HFF-Myc (cell line): ENCODE measurements around the gene TMEM117.

Experiments
- DNase-seq: peaks from one replicate; pipeline ENCODE4 v3.0.0-alpha.2; 2011; ENCODE audit warnings: low read depth; ENCODE audit errors: extremely low read depth
- H3K4me3 ChIP-seq: replicated peaks from 2 replicates; pipeline ENCODE4 v1.5.1; 2011; ENCODE audit warnings: low read depth, mild to moderate bottlenecking, control low read depth, low read length
- TF ChIP-seq, protein P1 (sequence below): IDR thresholded peaks from 2 replicates; pipeline ENCODE4 v1.5.1; 2012; ENCODE audit warnings: mild to moderate bottlenecking, low read depth, low read length, control low read depth; ENCODE audit errors: missing control alignments

The TMEM117 gene

DNA sequence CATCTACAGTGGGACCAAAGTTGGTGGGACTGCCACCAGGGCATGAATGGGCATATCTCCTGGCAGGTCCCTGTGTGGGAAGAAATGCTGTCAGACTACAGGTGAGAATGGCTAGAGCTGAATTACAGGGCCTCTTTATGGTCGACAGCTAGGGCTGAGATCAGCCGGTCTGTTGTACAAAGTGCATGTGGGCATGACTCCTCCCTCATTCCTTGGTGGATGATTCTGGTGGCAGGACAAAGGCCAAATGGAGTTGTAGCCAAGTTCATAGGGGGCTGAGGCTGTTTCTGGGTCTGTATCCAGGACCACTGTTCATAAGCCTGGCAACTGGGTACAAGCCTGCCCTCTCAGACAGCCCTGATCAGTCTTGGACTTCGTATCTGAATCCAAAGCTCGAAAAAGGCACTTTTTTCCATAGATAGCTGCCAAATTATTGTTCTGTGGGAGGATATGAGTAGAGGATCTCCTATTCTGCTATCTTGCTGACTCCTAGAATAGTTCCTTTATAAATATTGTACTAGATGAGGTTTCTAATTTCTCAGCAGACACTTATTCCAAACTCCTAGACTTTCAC lies 460.8 kb downstream of the TMEM117 start:
- DNase-seq: no peak
- H3K4me3 ChIP-seq: no peak overlapping the region

DNA sequence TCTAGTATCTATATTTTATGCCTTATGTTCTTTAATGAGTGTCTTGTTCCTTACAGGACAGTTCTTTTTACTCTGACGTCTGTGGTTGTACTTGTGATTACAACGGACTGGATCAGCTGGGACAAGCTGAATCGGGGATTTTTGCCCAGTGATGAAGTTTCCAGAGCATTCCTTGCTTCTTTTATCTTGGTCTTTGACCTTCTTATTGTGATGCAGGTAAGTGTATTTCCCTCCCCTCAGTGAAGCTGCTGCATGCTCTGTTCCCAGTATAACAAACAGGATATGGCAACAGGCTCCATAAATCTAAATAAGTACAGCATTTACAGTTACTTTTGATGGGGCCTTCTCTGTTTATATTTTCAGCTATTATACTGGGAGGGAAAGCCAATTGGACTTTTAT lies 463.6 kb downstream of the TMEM117 start:
- TF ChIP-seq, protein P1, sequence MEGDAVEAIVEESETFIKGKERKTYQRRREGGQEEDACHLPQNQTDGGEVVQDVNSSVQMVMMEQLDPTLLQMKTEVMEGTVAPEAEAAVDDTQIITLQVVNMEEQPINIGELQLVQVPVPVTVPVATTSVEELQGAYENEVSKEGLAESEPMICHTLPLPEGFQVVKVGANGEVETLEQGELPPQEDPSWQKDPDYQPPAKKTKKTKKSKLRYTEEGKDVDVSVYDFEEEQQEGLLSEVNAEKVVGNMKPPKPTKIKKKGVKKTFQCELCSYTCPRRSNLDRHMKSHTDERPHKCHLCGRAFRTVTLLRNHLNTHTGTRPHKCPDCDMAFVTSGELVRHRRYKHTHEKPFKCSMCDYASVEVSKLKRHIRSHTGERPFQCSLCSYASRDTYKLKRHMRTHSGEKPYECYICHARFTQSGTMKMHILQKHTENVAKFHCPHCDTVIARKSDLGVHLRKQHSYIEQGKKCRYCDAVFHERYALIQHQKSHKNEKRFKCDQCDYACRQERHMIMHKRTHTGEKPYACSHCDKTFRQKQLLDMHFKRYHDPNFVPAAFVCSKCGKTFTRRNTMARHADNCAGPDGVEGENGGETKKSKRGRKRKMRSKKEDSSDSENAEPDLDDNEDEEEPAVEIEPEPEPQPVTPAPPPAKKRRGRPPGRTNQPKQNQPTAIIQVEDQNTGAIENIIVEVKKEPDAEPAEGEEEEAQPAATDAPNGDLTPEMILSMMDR: no peak
- no peak for DNase-seq
- no peak overlapping the region for H3K4me3 ChIP-seq

More for the DNA sequence above, 460.8 kb downstream of the TMEM117 start:
- TF ChIP-seq, protein P1: no peak

DNA sequence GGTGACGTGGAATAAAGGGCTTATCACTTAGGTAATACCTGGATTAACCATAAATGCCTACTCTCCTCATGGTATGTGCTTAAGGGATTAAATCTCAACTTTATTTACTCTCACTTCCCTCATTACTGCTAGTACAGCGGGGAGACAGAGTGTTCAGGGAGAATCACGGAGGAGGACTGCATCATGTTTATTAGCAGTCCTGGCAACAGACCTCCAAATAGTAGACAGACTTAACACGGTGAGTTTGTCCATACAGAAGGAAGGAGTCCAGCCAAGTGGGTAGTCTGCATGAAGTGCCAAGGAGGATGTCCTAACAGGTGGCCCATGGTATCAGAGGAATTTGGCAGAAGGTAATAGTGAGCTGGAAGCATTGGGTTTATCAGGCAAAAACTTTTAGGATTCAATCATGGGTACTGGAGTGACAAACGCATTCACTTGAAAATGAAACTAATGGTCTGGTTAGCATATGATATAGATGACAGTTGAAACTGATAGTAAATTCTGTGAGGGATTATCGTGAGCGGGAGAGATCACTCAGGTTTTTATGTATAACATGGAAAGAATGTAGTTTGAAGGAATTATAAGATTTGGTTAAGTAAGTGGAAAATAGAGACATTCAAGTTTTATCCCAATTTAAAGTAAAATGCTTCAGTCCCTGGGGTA lies 471.8 kb downstream of the TMEM117 start:
- H3K4me3 ChIP-seq: no peak overlapping the region
- no peak for DNase-seq
- TF ChIP-seq, protein P1: no peak

DNA sequence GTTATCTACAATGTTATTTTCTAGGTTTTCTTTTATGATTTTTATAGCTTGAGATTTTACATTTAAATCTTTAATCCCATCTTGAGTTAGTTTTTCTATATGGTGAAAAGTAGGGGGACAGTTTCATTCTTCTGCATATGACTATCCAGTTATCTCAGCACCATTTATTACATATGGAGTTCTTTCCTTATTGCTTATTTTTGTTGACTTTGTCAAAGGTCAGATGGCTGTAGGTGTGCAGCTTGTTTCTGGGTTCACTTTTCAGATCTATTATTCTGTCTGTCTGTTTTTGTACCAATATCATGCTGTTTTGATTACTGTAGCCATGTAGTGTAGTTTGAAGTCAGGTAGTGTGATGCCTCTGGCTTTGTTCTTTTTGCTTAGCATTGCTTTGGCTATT lies 477.3 kb downstream of the TMEM117 start:
- DNase-seq: no peak
- H3K4me3 ChIP-seq: no peak overlapping the region
- TF ChIP-seq, protein P1: no peak

DNA sequence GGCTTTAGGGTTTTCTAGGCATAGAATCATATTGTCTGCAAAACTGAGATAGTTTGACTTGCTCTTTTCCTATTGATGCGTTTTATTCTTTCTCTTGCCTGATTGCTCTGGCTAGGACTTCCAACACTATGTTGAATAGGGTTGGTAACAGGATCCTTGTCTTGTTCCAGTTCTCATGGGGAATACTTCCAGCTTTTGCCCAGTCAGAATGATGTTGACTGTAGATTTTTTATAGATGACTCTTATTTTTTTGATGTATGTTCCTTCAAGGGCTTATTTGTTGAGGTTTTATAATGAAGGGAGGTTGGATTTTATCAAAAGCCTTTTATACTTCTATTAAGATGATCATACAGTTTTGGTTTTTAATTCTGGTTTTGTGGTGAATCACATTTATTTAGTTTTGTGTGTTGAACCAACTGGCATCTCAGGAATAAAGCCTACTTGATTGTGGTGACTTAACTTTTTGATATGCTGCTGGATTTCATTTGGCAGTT lies 478.2 kb downstream of the TMEM117 start:
- TF ChIP-seq, protein P1: no peak

DNA sequence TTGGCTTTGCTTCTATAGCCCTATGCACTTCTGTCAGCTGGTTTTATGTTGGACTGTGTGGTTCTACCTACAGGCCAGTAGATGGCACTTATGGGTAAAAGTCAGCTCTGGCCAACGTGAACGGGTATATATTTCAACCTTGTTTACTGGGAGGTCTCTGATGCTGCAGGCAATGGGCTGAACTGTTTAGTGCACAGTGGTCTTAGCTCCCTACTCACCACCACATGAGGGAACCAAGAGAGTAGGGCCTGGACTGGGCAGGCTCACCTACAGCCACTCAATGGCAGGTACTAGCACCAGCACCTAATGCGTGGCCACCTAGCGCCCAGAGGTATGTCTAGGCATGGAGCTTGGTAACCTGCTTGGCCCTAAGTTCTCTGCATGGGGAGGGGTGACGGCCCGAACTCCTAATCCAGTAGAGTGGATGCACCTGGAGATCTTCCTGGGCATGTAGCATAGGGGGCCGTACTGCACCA lies 481.8 kb downstream of the TMEM117 start:
- DNase-seq: peak; percentile 10
- no peak overlapping the region for H3K4me3 ChIP-seq
- TF ChIP-seq, protein P1: peak; percentile 36

More for the DNA sequence above, 478.2 kb downstream of the TMEM117 start:
- no peak overlapping the region for H3K4me3 ChIP-seq
- DNase-seq: no peak

DNA sequence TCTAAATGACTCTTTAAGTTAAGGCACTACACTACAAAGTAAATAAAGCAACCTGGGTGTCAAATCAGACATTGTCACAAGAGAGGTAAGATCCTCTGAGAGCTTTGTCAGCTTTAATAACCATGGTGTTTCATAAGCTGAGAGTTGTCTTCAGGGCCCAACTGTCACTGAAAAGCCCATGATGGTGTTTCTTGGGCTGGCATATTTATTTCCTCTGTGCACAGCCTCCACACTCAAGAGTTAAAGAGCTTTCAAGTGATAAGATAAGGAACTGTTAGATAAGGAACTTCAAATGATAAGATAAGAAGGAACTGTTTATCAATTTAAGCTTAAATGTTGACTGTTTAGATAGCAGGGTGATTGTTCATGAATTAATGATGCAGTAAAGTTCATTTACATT lies 495.4 kb downstream of the TMEM117 start:
- DNase-seq: no peak
- TF ChIP-seq, protein P1: no peak
- no peak overlapping the region for H3K4me3 ChIP-seq
